ENCODE data around the gene MYADML2.

GRCh38 chr17:81954131-81955057 lies 7.4 kb upstream of the MYADML2 start:
- TF ChIP-seq CTCF (conservative IDR thresholded peaks at IDR 0.05) = no peak
- no peak for TF ChIP-seq EZH2 (IDR thresholded peaks at IDR 0.05; ENCODE audit: low read depth)

Measured in PC-9 (cell line).